GM19467 (cell line): Measurements from ENCODE around the gene PALS1.
A peak's percentile ranks its signal among the peaks of the same experiment; 100 is the strongest.

ENCODE experiments used
- ATAC-seq: cut with Tn5 transposase; IDR thresholded peaks from one replicate; pipeline ENCODE4 v1.9.1; 2021; ENCODE audit warnings: mild to moderate bottlenecking, moderate library complexity; ENCODE audit not compliant: unreplicated experiment

The PALS1 gene

GRCh38 chr14:67241411-67242167 is at the start of gene PALS1:
TSS of gene PALS1 (plus strand) at chr14:67241435. CDS start at chr14:67279171, 37,736 bp downstream.
- peak; percentile 37 for ATAC-seq

- ATAC-seq, result no peak
Measured at GRCh38 chr14:67191768-67192290, 49.4 kb upstream of the PALS1 start.

GRCh38 chr14:67192366-67192765 is 48.9 kb upstream of the PALS1 start:
- no peak for ATAC-seq

- no peak for ATAC-seq
Measured at GRCh38 chr14:67195279-67195678, 46.0 kb upstream of the PALS1 start.

GRCh38 chr14:67199016-67199415 is 42.2 kb upstream of the PALS1 start:
- ATAC-seq, result no peak

- ATAC-seq, result no peak
Measured at GRCh38 chr14:67207810-67208209, 33.4 kb upstream of the PALS1 start.

GRCh38 chr14:67218126-67218525 is 23.1 kb upstream of the PALS1 start:
- no peak for ATAC-seq

- no peak for ATAC-seq
Measured at GRCh38 chr14:67221248-67221981, 19.8 kb upstream of the PALS1 start.

GRCh38 chr14:67221982-67222328 is 19.3 kb upstream of the PALS1 start:
- ATAC-seq, result no peak

- ATAC-seq, result no peak
Measured at GRCh38 chr14:67225523-67225922, 15.7 kb upstream of the PALS1 start.

- no peak for ATAC-seq
Measured at GRCh38 chr14:67228325-67228984, 12.8 kb upstream of the PALS1 start.

- ATAC-seq, result no peak
Measured at GRCh38 chr14:67232066-67232465, 9.2 kb upstream of the PALS1 start.

- no peak for ATAC-seq
Measured at GRCh38 chr14:67232621-67233020, 8.6 kb upstream of the PALS1 start.

- ATAC-seq, result no peak
Measured at GRCh38 chr14:67237591-67237990, 3.6 kb upstream of the PALS1 start.

GRCh38 chr14:67239582-67239981 is 1.7 kb upstream of the PALS1 start:
- no peak for ATAC-seq

GRCh38 chr14:67240168-67240932 is 885 bp upstream of the PALS1 start:
- ATAC-seq, result peak; percentile 15

- peak; percentile 93 for ATAC-seq
Measured at GRCh38 chr14:67240978-67241410, 241 bp upstream of the PALS1 start.

GRCh38 chr14:67242168-67242420 is 859 bp downstream of the PALS1 start:
- ATAC-seq, result no peak

- ATAC-seq, result no peak
Measured at GRCh38 chr14:67245104-67245503, 3.9 kb downstream of the PALS1 start.

- ATAC-seq, result no peak
Measured at GRCh38 chr14:67251573-67252226, 10.5 kb downstream of the PALS1 start.
